Right lobe of liver (tissue), 4 donors: Measurements from ENCODE around the gene NCS1.

ENCODE experiments used
- CTCF ChIP-seq, 4 donors: fragments of 200-600 bp in 3 of 4; fragments of 450-650 bp in 1 of 4; IDR thresholded peaks; one replicate each; pipeline versions ENCODE4 v1.5.1 to v1.8.0; 2016 to 2022; ENCODE audit warnings: antibody characterized with exemption in 4 of 4, mild to moderate bottlenecking in 2 of 4
- POLR2A ChIP-seq: fragments of 450-650 bp; IDR thresholded peaks from one replicate; pipeline ENCODE4 v1.6.1; 2017; ENCODE audit warnings: antibody characterized with exemption, mild to moderate bottlenecking
- donor health status: DM: no; HTN: no; CAD: no.
- donor health status: DM: no; HTN: no; CAD: no.
- donor health status: DM: no; HTN: yes; CAD: no.

- TF ChIP-seq CTCF (IDR thresholded peaks at IDR 0.05) = no peak
- no peak for TF ChIP-seq POLR2A
These were observed 58.4 kb downstream of the NCS1 start for GRCh38 chr9:130230631-130231030.
